T-helper 9 cell (primary cell): Measurements from ENCODE around the gene ROCK2.
"Not testable (repeated sequence)": the region's sequence is repeated elsewhere in the genome, so short reads cannot be mapped to it uniquely, and the experiment has no call there.

ENCODE experiments used
- DNase-seq: peaks from one replicate; pipeline ENCODE4 v3.0.0-alpha.2; 2020

Gene ROCK2

GRCh38 chr2:11168488-11168887, 175.9 kb downstream of the ROCK2 start:
- no peak for DNase-seq

- no peak for DNase-seq
Observed at GRCh38 chr2:11166476-11166875, 178.0 kb downstream of the ROCK2 start.

- DNase-seq: not testable (repeated sequence)
Observed at GRCh38 chr2:11165046-11165445, 179.4 kb downstream of the ROCK2 start.

- DNase-seq: no peak
Observed at GRCh38 chr2:11163439-11164317, 180.8 kb downstream of the ROCK2 start.

GRCh38 chr2:11161747-11162146, 182.7 kb downstream of the ROCK2 start:
- DNase-seq: no peak

- DNase-seq: no peak
Observed at GRCh38 chr2:11160731-11161455, 183.5 kb downstream of the ROCK2 start.

- no peak for DNase-seq
Observed at GRCh38 chr2:11160256-11160655, 184.2 kb downstream of the ROCK2 start.

- DNase-seq: no peak
Observed at GRCh38 chr2:11159574-11160170, 184.8 kb downstream of the ROCK2 start.

GRCh38 chr2:11158916-11159573, 185.4 kb downstream of the ROCK2 start:
- no peak for DNase-seq

- DNase-seq: no peak
Observed at GRCh38 chr2:11157731-11158130, 186.7 kb downstream of the ROCK2 start.

GRCh38 chr2:11157296-11157695, 187.1 kb downstream of the ROCK2 start:
- no peak for DNase-seq

- DNase-seq: no peak
Observed at GRCh38 chr2:11156396-11157075, 187.9 kb downstream of the ROCK2 start.

- DNase-seq: peak; percentile 21
Observed at GRCh38 chr2:11155381-11156035, 188.9 kb downstream of the ROCK2 start, which contains the start of gene SLC66A3. Gene SLC66A3, plus strand, starts transcription at chr2:11155467. Its CDS starts 80 bp downstream, at chr2:11155547.

GRCh38 chr2:11154923-11155380, 189.5 kb downstream of the ROCK2 start:
- DNase-seq: peak; percentile 99

GRCh38 chr2:11154016-11154922, 190.2 kb downstream of the ROCK2 start:
- no peak for DNase-seq

GRCh38 chr2:11152591-11152990, 191.8 kb downstream of the ROCK2 start:
- DNase-seq: no peak

GRCh38 chr2:11147263-11147662, 197.2 kb downstream of the ROCK2 start:
- no peak for DNase-seq

- DNase-seq: no peak
Observed at GRCh38 chr2:11146076-11146475, 198.4 kb downstream of the ROCK2 start.

GRCh38 chr2:11145350-11145749, 199.1 kb downstream of the ROCK2 start:
- no peak for DNase-seq

- no peak for DNase-seq
Observed at GRCh38 chr2:11144738-11145079, 199.7 kb downstream of the ROCK2 start.
